SK-N-SH treated with all-trans-retinoic acid at 6 μM for 48 hours (cell line): Measurements from ENCODE around the gene NEK7.

Experiments
- CSDC2 ChIP-seq: fragments of 250-450 bp; sonication (Bioruptor Pico); IDR thresholded peaks from 2 replicates; pipeline ENCODE4 v1.5.0; 2020; ENCODE audit warnings: mild to moderate bottlenecking, moderate library complexity
- ZC3H10 ChIP-seq: fragments of 250-450 bp; sonication (Bioruptor Pico); IDR thresholded peaks from 2 replicates; pipeline ENCODE4 v1.5.1; 2021; ENCODE audit warnings: mild to moderate bottlenecking, moderate library complexity
- ZNF8 ChIP-seq: fragments of 450-650 bp; formaldehyde crosslinking; IDR thresholded peaks from 2 replicates; pipeline ENCODE4 v1.5.0; 2020; ENCODE audit warnings: mild to moderate bottlenecking, moderate library complexity

GRCh38 chr1:198281911-198282310, 125.1 kb downstream of the NEK7 start:
- TF ChIP-seq ZC3H10 (CRISPR knock-in tag) (no peak), ZNF8 (CRISPR knock-in tag) (no peak), CSDC2 (CRISPR knock-in tag) (no peak)
